Astrocyte of the hippocampus (primary cell): Measurements from ENCODE around the gene ADAMTS7.
"Not testable (repeated sequence)": the region's sequence is repeated elsewhere in the genome, so short reads cannot be mapped to it uniquely, and the experiment has no call there.

Source experiments
- DNase-seq: peaks from one replicate; pipeline ENCODE4 v3.0.0; 2011; ENCODE audit warnings: low read depth, low spot score

Gene ADAMTS7, protein sequence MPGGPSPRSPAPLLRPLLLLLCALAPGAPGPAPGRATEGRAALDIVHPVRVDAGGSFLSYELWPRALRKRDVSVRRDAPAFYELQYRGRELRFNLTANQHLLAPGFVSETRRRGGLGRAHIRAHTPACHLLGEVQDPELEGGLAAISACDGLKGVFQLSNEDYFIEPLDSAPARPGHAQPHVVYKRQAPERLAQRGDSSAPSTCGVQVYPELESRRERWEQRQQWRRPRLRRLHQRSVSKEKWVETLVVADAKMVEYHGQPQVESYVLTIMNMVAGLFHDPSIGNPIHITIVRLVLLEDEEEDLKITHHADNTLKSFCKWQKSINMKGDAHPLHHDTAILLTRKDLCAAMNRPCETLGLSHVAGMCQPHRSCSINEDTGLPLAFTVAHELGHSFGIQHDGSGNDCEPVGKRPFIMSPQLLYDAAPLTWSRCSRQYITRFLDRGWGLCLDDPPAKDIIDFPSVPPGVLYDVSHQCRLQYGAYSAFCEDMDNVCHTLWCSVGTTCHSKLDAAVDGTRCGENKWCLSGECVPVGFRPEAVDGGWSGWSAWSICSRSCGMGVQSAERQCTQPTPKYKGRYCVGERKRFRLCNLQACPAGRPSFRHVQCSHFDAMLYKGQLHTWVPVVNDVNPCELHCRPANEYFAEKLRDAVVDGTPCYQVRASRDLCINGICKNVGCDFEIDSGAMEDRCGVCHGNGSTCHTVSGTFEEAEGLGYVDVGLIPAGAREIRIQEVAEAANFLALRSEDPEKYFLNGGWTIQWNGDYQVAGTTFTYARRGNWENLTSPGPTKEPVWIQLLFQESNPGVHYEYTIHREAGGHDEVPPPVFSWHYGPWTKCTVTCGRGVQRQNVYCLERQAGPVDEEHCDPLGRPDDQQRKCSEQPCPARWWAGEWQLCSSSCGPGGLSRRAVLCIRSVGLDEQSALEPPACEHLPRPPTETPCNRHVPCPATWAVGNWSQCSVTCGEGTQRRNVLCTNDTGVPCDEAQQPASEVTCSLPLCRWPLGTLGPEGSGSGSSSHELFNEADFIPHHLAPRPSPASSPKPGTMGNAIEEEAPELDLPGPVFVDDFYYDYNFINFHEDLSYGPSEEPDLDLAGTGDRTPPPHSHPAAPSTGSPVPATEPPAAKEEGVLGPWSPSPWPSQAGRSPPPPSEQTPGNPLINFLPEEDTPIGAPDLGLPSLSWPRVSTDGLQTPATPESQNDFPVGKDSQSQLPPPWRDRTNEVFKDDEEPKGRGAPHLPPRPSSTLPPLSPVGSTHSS (N-terminal part only)

DNA sequence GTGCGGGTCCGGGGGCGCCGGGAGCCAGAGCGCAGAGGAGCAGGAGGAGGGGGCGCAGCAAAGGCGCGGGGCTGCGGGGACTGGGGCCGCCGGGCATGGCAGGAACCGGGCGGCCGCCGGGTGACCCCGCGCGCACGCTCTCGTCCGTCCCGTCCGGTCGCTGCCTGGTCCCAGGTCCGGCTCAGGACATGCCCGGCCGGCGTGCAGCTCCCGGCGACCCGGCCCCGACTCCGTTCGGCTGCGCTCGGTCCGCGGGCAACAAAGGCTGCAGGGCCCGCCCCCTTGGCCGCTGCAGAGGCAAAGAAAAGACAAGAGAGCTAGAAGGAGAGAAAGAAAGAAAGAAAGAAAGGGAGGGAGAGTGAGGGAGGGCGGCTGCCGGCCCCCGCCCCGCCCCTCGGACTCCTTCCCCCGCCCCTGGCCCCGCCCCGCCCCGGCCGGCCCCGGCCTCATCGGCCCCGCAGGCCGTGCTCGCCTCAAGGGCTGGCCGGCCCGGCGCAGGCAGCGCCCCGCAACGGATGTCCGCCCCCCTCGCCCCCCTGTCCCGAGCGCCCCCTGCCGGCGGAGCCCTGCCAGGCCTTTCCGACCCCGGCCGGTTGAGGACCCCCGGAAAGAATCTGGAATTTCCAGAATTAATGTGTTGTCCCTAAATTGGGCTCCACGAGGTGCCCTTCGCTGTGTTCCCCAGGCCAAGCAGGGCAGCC is at the start of gene ADAMTS7:
Gene ADAMTS7, minus strand, starts transcription at position 341 of the 701 bp plus-strand sequence. Its CDS starts 244 bp downstream, at position 97.
- peak; percentile 91 for DNase-seq

DNA sequence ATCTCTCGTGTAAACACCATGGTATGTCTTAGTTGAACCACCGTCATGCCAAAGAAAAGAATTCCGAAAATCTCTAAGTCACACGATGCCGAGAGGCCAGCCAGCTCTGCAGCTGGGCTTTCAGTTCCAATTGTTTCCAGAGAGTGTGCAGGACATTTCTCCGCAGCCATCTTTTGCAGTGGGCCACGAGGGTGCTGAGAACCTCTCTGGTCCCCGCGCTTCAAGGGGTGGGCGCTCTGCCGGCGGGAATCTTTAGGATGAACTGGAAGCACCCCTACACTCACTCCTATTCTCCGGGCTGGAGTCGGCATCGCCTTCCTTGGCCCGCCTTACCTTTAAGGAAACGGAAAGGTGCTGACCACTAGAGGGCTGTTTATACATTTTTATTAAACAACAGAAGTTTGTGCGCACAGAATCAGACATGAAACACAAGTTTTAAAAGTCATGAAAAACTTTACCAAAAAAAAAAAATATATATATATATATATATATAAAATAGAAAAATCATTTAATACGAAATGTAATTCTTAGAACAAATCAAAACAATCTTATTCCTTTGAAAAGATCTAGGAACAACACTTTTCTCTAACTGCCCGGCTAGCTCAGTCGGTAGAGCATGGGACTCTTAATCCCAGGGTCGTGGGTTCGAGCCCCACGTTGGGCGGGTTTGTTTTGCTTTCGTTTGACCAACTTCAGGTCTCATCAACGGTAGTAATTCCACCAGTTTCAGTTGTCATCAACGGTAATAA is 48.9 kb upstream of the ADAMTS7 start:
- DNase-seq: peak; percentile 92

DNA sequence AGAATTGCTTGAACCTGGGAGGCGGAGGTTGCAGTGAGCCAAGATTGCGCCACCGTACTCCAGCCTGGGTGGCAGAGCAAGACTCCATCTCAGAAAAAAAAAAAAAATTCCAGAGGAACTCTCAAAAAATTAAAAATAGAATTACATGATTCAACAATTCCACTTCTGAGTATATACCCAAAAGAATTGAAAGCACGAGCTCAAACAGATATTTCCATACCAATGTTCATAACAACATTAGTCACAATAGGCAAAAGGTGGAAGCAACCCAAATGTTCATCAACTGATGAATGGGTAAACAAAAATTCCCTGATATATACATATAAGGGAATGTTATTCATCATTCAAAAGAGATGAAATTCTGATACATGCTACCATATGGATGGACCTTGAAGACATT is 44.5 kb upstream of the ADAMTS7 start:
- DNase-seq: no peak

DNA sequence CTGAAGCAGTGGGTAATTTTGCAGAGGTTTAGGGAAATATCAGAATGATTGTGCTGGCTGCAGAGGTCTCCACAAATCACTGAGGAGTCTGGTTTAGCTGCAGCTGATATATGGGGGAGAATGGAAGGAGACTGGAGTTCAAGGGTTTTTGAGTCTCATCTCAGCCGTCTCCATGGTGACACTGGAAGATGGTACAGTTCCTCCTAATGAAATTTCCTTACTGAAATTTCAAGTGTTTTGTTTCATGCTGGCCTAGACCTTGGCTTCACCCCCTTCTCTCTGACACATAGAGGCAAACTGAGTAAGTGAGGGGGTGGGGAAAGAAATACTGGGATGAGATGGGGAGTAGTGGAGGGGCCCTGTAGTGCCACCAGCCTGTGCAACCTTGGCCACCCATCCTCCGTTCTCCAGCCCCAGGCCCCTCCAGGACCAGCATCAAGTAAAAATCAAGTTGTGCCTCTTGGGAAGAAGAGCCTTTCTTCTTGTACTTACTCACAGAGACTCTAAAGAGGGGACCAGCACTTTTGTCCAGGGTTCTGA is 43.6 kb upstream of the ADAMTS7 start:
- no peak for DNase-seq

DNA sequence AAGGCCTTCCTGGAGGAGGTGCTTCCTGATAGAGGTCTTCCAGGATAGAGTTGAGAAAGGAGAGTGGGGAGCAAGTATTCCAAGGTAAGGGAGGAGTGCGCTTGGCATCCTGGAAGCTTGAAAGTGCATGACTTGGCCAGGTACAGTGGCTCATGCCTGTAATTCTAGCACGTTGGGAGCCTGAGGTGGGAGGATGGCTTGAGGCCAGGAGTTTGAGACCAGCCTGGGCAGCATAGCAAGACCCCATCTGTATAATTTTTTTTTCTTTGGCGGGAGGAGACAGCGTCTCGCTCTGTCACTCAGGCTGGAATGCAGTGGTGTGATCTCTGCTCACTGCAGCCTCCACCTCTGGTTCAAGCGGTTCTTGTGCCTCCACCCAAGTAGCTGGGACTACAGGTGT is 42.2 kb upstream of the ADAMTS7 start:
- no peak for DNase-seq

DNA sequence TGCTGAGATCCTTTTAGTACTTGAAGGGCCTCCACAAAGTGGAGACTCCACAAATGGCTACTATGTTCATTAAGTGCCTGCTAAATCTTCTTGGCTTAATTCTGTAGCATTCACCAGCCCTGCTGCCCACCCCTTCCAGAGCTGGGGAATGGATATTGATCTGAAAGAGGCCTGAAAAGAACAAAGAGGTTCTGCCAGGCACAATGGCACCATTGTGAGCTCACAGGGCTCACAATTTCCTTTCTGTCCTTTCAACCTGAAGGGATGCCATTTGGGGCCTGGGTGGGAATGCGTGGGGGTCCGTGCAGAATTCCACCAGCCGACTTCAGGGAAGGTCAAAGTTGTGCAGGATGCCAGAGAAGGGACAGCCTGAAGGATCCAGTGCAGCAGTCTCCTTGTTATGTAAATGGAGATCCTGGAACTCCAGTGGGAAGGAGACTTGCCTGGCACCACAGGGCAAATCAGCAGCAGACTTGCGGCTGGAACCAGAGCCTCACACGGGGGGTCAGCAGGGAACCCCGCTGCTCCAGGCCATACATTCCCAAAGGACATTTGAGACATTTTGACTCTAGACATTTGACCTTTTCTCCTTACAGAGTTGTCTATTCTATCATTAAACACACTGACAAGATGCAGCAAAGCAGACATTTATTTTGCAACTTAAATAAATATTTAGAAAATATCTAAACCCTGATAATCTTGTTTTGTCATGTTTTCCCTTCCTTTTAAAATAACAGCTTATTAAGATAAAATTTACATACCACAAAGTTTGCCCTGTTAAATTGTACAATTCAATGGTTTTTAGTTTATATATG is 39.9 kb upstream of the ADAMTS7 start:
- DNase-seq: no peak

DNA sequence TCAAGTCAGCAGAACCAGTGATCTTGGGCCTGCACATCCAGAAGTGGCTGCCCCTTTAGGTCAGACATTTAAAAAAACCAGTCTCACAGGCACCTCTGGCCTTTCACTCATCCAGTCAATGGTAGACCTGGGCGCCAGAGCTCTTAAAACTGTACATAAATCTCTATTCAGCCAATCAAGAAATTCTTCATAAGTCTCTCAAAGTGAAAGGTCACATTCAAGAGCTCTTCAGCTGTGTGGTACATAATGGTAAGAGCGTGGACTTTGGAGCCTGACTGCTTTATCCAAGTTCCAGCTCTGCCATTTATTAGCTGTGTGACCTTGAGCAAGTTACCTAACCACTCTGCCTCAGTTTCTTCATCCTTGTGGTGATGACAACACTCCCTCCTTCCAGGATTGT is 39.1 kb upstream of the ADAMTS7 start:
- no peak for DNase-seq

DNA sequence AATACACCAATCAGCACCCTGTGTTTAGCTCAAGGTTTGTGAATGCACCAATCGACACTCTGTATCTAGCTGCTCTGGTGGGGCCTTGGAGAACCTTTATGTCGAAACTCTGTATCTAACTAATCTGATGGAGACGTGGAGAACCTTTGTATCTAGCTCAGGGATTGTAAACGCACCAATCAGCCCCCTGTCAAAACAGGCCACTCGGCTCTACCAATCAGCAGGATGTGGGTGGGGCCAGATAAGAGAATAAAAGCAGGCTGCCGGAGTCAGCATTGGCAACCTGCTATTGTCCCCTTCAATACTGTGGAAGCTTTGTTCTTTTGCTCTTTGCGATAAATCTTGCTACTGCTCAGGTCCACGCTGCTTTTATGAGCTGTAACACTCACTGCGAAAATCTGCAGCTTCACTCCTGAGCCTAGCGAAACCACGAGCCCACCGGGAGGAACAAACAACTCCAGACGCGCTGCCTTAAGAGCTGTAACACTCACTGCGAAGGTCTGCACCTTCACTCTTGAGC is 36.2 kb upstream of the ADAMTS7 start:
- DNase-seq: not testable (repeated sequence)

DNA sequence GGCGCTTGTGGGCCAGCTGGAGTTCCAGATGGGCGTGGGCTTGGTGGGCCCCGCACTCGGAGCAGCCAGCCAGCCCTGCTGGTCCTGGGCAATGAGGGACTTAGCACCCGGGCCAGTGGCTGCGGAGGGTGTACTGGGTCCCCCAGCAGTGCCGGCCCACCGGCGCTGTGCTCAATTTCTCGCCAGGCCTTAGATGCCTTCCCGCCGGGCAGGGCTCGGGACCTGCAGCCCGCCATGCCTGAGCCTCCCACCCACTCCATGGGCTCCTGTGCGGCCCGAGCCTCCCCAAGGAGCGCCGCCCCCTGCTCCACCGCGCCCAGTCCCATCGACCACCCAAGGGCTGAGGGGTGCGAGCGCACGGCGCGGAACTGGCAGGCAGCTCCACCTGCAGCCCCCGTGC is 35.6 kb upstream of the ADAMTS7 start:
- DNase-seq: not testable (repeated sequence)

DNA sequence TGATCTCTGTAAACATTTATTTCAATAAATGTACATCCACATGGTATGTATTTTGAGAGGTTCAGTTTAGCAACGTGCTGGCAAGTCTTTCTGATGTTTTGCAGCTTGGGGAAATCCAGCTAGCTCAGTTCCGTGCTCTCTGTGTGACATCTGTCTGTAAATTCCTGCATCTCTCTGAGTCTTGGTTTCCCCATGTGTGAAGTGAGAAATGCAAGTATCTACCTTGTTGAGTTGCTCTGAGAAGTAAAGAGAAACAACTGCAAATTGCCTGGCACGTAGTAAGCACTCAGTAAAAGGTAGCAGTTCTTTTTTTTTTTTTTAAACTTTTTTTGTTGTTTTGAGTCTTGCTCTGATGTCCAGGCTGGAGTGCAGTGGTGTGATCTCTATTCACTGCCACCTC is 31.3 kb upstream of the ADAMTS7 start:
- no peak for DNase-seq

DNA sequence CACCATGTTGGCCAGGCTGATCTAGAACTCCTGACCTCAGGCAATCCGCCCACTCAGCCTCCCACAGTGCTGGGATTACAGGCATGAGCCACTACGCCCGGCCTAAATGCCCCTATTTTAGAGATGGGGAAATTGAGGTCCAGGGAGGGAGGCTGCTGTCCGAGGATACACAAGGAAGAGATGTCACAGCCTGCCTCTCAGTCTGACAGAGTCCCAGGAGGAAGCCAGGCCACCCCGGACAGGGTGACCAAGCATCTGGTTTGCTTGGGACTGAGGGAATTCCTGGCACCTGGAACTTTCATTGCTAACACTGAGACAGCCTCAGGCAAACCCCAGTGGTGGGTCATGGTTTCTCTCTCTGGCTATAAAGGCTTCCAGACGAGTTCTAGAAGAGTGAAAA is 30.6 kb upstream of the ADAMTS7 start:
- DNase-seq: no peak

DNA sequence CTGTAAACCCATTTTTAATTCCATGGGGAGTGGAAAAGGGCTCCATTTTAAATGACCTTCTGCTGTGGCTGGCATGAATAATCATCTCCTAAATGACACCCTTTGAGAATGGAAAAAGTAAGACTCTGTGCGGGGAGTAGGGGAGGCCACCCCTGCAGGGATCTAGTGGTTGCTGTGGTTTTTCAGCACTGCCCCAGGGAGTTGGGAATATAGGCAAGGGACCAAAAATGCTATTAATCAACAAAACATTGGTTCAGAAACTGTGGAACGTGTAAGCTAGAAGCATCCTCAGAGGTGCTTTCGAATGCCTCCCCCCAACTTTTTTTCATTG is 30.1 kb upstream of the ADAMTS7 start:
- DNase-seq: peak; percentile 55

DNA sequence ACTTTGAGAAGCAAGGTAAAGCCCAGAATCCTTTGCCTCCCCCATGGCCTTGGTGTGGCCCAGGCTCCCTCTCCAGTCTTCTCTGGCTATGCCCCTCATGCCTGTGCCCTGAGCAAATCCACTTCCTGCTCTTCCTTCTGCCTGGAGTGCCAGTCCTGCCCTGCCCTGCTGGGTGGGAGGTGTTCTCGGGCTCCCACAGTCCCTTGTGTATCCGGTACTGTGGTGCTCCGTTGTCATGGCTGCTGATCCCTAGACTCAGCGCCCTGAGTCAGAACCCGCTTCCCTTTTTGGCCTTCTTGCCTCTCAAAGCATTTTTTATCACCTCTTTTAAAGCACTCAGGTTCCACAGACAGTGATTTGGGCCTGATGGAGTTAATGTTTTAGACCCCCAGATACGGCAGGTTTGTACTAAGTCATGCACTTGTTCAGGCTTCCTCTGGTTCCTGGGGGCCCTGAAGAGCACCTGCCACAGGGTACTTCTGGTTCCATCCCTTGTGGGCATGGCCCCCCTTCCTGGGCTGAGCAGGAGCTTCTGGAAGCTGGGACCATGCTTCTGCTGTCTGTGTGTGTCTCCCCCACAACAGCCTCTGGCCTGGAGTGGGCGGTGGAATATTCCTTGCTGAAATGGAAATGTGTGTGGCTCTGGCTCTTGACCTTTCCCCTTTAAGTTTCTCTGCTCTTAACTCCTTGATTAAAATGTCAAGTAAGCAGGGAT is 29.6 kb upstream of the ADAMTS7 start:
- DNase-seq: peak; percentile 49

DNA sequence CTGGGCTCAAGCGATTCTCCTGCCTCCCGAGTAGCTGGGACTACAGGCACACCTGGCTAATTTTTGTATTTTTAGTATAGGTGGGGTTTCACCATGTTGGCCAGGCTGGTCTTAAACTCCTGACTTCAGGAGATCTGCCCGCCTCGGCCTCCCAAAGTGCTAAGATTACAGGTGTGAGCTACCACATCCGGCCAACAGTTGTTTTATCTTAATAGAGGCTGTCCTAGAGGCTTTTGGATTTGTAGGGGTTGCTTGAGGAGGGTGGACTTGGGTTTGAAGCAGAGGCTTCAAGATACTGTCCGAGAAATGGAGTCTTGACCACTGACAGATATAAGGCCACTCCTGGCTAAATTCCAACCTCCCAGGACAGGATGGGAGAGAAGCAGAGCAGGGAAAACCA is 27.9 kb upstream of the ADAMTS7 start:
- DNase-seq: not testable (repeated sequence)

DNA sequence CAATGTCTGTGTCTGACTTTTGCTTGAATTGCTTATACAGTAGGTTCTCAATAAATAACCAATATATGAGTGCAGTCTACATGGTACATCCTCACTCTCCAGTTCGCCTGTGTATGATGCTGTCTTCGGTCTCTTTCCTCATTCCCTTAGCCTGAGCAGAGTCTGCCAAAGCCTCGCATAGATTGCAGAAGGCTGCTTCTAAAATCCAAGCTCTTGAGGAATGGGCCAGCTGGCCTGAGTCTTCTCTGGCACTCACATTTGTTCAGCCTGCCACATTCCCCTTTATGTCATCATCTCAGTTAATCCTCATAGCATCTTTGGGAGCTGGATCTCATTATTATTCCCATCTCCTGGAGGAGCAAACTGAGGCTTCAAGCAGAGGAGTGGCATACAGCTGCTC is 27.2 kb upstream of the ADAMTS7 start:
- DNase-seq: no peak

DNA sequence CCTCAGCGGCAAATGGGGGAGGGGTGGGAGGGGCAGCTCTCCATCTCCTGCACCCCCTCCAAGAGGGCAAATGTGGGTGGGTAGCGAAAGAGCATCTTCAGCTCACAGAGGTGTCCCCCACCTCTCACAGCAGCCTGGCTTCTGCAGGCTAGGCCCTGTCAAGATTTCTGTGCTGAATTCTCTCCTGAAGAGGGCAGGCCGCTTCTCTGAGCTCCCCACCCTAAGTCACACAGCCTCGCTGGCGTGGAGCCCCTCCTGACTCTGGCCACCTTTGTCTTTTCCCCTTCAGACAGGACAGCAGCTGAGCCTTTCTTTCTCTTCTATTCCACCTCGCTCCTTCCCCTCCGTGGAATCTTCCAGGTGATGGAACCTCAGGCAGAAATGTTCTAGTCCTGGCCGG is 26.3 kb upstream of the ADAMTS7 start:
- no peak for DNase-seq

DNA sequence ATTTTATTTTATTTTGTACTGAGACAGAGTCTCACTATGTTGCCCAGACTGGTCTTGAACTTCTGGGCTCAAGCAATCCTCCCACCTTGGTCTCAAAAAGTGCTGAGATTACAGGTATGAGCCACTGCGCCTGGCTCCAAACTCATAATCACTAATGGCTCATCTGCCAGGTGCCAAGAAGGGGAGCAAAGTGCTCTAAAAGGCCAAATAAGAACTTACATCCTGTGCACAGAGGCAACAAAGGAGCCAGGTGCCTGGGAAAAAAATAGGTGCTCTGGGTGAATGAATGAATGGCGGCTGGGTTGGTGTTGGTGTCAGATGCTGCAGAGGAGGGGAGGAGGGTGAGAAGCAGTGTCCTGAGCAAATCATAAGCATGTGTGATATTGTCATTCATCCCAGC is 25.9 kb upstream of the ADAMTS7 start:
- DNase-seq: no peak

DNA sequence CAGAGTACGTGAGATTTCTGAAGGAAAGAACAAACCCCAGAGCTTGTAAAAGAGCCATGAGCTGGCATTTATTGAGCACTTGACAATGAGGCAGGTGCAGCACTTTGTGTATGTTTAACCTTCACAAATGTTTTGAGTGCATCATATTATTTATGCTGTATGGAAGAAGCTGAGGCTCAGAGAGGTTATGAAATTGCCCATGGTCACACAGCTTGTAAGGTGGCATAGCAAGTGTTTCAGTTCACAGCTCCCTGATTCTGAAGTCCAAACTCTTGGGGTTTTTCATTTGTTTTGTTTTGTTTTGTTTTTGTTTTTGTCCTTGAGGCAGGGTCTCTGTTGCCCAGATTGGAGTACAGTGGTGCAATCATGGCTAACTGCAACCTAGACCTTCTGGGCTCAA is 25.1 kb upstream of the ADAMTS7 start:
- DNase-seq: no peak
